Lower leg skin (tissue), 4 donors: ENCODE measurements around the gene MYH9. TPM values are rescaled to one million over a fixed set of nuclear protein-coding genes. Genes with fewer than 3 reads are reported as not detected.
A peak's percentile ranks its signal among the peaks of the same experiment; 100 is the strongest.

Experiments used
- DNase-seq, 2 donors: peaks; one replicate each; pipeline ENCODE4 v3.0.0-alpha.2; 2019; ENCODE audit warnings: low spot score in 2 of 2
- H3K4me3 ChIP-seq: fragments of 200-600 bp; sonication (generic); 2 replicates; pipeline ENCODE4 v1.5.1; 2017; ENCODE audit warnings: mild to moderate bottlenecking, low read depth; ENCODE audit not compliant: poor library complexity, severe bottlenecking
- CTCF ChIP-seq, 3 donors: fragments of 450-650 bp; IDR thresholded peaks; one replicate each; pipeline ENCODE4 v1.5.1; 2016; ENCODE audit warnings: antibody characterized with exemption in 3 of 3, mild to moderate bottlenecking in 3 of 3, moderate library complexity in 2 of 3
- POLR2A ChIP-seq, 2 donors: fragments of 450-650 bp; IDR thresholded peaks; one replicate each; pipeline ENCODE4 v1.6.1; 2016 to 2017; ENCODE audit warnings: antibody characterized with exemption in 2 of 2, mild to moderate bottlenecking in 1 of 2, moderate library complexity in 1 of 2
- WGBS, 2 donors: methylation state at CpG; one replicate each; pipeline ENCODE4 v1.1.5; 2018; 5-methylcytosine and 5-hydroxymethylcytosine counted together
- intact Hi-C: fragments of 100-400 bp; cut with DNase I; formaldehyde crosslinking; loops from one replicate; pipeline ENCODE4 v1.15.0; 2023; ENCODE audit warnings: low total_unique reads
- total RNA-seq, 4 donors: library from RNA; depleted of rRNA; stranded (reverse); fragments of >200 nt; gene quantifications; one replicate each; pipeline ENCODE4 v1.1.0, GENCODE V29; 2016

Gene MYH9
- total RNA-seq, 4 donors from 2014 or later = 258 to 335 (median 307) TPM

GRCh38 chr22:36333644-36334043 is 54.1 kb downstream of the MYH9 start:
- peak in 1 of 2 donors; percentile 85 for DNase-seq
- 39 to 46% methylated on average over 5 of the region's 5 CpGs for WGBS, 2 donors
- TF ChIP-seq POLR2A (IDR thresholded peaks at IDR 0.05) (no peak), CTCF (IDR thresholded peaks at IDR 0.05) (no peak)
- intact Hi-C loops = loop anchor here (10.0 kb wide), 1 partner anchor 51 kb away; the partner anchor contains the start of gene MYH9
- H3K4me3 ChIP-seq = no peak overlapping the region

GRCh38 chr22:36332623-36333332 is 55.0 kb downstream of the MYH9 start:
- TF ChIP-seq CTCF (IDR thresholded peaks at IDR 0.05) = no peak
- TF ChIP-seq POLR2A (IDR thresholded peaks at IDR 0.05) = no peak
- no peak overlapping the region for H3K4me3 ChIP-seq
- intact Hi-C loops = loop anchor here (10.0 kb wide), 1 partner anchor 52 kb away; the partner anchor contains the start of gene MYH9
- DNase-seq = peak in 1 of 2 donors; percentile 86
- 28 to 36% methylated on average over 13 of the region's 13 CpGs for WGBS, 2 donors

GRCh38 chr22:36331912-36332622 is 55.7 kb downstream of the MYH9 start:
- no peak overlapping the region for H3K4me3 ChIP-seq
- 14 to 22% methylated on average over 12 to 13 of the region's 15 CpGs for WGBS, 2 donors
- TF ChIP-seq POLR2A (IDR thresholded peaks at IDR 0.05) (no peak), CTCF (IDR thresholded peaks at IDR 0.05) (no peak)
- intact Hi-C loops = loop anchor here (10.0 kb wide), 1 partner anchor 53 kb away; the partner anchor contains the start of gene MYH9
- DNase-seq = peak; percentile 85 to 96

GRCh38 chr22:36331306-36331911 is 56.4 kb downstream of the MYH9 start:
- WGBS, 2 donors = 9 to 12% methylated on average over 8 to 11 of the region's 11 CpGs
- intact Hi-C loops = loop anchor here (10.0 kb wide), 1 partner anchor 53 kb away; the partner anchor contains the start of gene MYH9
- H3K4me3 ChIP-seq = no peak overlapping the region
- TF ChIP-seq CTCF (IDR thresholded peaks at IDR 0.05) (no peak), POLR2A (IDR thresholded peaks at IDR 0.05) (no peak)
- peak; percentile 87 to 96 for DNase-seq

GRCh38 chr22:36330655-36331305 is 57.0 kb downstream of the MYH9 start:
- TF ChIP-seq CTCF (IDR thresholded peaks at IDR 0.05) = no peak
- intact Hi-C loops = loop anchor here (10.0 kb wide), 1 partner anchor 54 kb away; the partner anchor contains the start of gene MYH9
- peak in 1 of 2 donors; percentile 90 for DNase-seq
- WGBS, 2 donors = 12 to 15% methylated on average over 17 to 20 of the region's 20 CpGs
- H3K4me3 ChIP-seq = no peak overlapping the region
